CD4-positive, alpha-beta T cell treated with Interleukin-4 for 4 hours (primary cell): ENCODE results near the gene CHRNE.

ENCODE experiments used
- DNase-seq: peaks from one replicate; pipeline ENCODE4 v3.0.0-alpha.2; 2020

The CHRNE gene

DNA sequence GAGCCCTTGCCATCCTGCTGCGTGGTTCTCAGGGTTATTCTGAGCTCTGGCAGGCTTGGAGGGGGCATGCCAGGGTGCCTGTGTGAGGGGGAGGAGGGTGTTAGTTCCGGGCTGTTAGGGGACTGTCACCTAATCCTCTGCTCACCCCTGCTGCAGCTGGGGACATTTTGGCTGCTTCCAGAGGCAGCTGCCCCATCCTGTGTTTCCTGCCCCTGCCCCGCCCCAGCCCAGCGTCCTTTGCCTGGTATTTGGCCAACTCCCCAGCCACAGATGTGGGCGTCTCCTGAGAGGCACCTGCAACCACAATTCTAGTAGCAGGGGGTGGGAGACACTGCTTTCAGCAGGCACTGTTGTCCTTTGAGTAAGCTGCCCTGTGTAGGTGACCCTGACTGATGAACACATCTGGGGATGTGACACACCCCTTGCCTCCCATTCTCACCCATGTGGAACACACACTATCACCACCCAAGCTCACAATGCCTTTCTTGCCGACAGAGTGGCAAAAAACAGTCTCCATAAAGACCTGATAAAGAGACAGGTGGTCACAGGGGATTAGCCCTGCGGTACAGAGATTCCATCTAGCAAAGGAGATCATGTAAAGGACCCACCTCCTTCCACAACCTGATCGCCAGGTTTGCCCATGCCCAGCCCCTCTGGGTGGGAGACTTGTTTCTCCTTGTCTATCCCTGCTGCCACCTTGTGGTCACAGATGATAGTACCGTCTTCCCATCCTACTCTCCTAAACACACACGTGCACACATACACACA is at the start of gene CHRNE:
TSS of gene CHRNE (minus strand) at position 48 of the 768 bp plus-strand sequence. CDS start at position 13, 35 bp downstream.
- peak; percentile 75 for DNase-seq

DNA sequence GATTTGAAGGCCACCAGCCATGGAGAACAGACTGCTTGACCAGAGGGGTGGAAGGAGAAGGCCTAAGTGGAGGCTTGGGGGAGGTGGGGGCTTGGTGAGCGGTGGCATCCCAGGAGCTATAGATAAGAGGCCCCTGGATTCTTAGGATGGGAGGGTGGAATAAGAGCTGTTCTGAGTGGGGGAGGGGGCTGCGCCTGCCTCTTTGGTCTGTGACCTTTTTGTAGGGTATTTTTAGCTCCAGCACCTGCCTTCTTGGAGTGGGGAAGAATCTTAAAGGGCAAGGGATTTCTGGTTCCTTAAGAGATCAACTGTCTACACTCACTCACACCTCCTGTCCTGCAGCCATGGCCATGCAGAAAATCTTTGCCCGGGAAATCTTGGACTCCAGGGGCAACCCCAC is 48.6 kb upstream of the CHRNE start:
- no peak for DNase-seq

DNA sequence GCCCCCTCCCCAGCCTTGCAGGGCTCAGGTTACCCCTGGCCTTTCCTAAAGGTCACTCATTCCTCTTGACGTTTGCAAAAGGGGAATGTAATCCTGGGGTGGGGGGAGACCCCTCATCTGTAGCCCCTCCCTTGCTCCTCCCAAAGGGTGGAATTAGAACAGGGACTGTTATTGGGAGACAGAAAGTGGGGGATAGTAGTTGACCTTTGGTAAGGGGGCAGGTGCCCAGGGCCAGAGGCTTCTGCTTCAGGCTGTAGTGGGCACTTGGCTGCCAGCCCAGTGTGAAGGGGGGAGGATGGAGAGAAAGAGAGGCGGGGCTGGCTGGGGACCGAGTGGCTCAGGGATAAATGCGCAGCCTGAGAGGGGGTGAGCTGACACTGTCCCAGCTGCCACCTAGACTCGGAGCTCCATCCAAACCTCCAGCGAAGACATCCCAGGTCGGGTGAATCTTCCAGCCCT is 47.9 kb upstream of the CHRNE start, which contains the start of gene ENO3:
TSS of gene ENO3 (plus strand) at position 374 of the 459 bp plus-strand sequence. CDS start 711 bp downstream, outside the sequence.
- no peak for DNase-seq

DNA sequence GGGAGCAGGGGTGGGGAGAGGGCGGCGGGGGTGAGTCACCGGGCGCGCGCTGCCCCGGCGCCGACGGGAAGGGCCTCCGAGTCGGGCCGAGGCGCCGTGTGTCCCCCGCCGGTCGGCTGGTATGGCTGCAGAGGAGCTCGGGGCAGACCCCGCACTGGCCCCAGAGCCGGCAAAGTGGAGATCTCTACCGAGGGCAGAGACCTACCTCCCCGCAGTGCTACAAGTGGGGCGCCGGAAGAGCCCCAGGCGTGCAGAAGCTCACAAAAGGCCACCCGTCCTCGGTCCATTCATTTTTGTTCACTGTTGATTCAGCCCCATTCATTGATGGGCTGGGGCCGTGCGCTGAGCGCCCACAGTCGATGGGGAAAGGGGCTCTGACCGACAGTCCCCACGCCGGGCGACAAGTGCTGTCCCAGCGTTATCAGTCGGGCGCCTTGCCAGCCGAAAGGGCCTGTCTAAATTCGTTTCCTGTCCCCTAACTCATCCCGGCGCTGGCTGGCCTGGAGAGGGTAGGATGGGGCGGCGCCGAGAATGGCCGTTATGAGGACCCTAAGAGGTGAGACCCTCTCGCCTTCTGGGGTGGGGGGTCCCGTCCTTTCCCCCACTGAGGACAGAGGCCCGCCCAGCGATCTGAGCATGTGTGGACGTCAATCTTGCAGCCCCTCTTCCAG is 47.3 kb upstream of the CHRNE start:
- DNase-seq: no peak

DNA sequence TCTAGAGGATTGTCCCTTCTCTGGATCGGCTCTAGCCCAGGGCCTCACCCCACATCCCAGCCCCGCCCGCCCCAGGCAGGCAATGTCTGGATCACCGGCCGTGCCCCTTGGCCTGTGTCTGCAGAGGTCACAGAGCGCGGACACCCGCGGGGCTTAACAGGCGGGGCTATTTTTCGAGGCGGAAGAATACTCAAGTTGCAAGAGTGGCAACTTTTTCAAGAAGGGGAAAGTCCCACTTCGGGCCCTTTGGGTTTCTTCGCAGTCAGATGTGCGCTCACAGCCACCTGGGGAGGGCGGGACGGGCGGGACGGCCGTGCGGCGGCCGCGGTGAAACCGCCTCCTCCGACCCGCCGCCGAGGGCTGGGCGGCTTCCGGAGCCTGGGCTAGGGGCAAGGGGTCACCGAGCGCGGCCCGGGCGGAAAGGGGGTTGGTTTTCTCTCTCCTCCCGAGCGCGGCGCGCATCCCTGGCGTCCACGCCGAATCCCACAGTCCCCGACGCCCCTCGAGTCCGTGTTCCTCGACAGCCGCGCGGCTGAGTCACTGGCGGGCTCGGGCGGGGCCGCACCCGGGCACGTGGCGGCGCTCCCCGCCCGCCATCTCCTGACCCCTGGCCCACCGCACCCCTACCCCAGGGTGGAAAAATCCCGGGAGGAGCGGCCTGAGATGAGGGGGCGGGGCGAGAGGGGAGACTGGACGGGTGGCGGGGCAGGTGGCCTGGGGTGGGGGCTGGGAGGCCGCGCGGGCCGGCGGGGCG is 46.6 kb upstream of the CHRNE start:
- DNase-seq: peak; percentile 91

DNA sequence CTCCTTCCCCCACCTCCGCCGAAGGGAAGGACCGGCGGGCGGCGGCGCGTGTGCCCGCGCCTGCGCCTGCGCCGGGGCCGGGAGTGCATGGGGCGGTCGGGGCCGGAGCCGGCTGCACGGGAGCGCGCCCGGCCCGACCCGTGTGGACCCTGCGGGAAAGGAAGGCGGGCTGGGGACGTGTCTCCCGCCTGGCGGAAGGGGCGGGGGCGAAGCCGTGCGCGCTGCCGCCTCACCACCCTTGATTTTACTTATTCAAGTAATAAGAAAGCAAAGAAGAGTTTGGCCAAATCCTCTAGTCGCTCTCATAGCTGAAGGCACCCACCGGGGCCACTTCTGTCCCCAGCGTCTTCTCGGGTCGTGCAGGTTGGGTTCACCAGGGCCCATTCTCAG is 46.0 kb upstream of the CHRNE start:
- DNase-seq: peak; percentile 80

DNA sequence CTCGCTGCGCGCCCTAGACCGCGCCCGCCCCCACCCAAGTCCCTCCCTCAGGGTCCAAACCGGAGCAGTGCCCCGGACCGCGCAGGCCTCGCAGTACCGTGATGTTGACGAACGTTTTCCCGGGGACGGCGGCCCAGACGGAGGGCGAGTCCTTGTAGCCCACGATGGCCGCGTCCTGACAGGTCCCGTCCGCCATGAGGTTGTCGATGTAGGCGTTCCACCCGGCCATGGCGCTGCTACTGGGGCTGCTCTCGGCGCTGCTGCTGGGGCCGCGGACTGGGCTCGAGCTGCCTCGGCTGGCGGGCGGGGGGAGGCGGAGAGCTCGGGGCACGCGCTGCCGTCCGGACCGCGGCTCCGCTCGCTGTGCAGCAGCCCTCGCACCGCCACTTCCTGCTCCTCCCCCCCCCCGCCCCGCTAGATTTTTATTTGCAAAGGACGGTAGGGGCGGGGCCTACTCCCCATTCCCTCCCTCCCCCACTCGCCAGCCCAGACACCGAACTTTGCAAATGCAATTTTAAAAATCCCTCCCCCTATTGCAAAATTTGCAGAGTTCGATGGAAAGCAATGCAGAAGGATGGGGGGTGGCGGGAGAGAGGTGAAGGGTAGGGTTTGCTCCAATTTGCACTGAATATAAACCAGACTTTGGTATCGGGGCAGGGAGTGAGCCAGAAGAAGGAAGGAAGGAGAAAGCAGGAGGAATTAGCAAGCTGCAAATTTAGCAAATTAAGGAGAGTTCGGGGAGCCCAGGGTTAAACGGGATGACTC is 45.5 kb upstream of the CHRNE start, which contains the start of gene PFN1:
TSS of gene PFN1 (minus strand) at position 365 of the 765 bp plus-strand sequence. CDS start at position 229, 136 bp downstream.
- DNase-seq: peak; percentile 96

DNA sequence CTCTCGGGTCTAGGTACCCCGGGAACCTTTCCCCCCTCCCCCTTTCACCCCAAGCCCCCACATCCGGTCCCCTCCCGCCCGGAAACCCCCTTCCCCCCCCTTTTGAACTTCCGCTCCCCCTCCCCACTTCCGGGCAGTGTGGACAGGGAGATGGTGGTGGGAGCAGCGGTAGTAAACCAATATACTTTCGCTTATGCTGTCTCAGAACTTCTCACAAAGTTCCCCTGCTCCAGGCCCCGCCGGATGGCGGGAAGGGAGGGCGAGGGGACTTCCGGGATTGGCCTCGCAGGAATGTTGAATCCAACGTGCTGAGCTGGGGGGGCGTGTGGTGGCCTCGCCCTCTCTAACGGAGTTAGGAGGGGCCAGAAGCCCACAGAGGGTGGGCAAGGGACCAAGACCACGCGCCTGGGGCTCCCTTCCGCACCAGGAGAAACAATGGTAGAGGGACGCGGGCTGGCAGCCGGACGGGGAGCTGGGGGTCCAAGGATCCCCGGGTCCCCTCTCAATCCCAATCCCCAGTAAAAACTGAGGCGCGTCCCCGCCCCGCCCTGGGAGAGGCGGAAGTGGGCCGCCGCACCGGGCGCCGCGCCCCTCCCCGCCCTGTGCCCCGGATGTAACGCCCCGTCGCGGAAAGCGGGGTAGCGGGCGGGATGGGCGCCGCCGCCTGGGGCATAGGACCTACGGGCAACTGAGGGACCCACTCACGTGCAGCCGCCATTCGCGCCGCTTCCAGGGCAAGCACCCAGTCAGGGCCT is 44.7 kb upstream of the CHRNE start:
- DNase-seq: peak; percentile 55

DNA sequence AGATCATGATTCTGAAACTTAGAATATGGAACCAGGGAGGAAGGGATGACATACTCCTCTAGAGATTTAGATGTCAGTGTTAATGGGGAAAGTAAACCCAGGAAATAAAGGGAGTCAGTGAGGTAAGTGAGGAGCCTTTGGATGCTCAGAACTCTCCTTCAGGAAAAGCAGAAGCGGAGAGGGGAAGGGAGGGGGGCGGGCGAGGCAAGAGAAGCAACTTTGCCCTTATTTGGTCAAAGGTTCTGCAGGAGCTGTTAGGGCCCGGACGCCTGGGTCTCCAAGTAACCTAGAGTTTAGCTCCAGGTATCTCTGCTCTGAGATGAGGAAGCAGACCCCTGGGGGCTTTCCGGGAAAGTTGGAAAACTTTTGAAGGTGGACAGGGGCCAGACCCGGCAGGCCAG is 44.1 kb upstream of the CHRNE start:
- no peak for DNase-seq

DNA sequence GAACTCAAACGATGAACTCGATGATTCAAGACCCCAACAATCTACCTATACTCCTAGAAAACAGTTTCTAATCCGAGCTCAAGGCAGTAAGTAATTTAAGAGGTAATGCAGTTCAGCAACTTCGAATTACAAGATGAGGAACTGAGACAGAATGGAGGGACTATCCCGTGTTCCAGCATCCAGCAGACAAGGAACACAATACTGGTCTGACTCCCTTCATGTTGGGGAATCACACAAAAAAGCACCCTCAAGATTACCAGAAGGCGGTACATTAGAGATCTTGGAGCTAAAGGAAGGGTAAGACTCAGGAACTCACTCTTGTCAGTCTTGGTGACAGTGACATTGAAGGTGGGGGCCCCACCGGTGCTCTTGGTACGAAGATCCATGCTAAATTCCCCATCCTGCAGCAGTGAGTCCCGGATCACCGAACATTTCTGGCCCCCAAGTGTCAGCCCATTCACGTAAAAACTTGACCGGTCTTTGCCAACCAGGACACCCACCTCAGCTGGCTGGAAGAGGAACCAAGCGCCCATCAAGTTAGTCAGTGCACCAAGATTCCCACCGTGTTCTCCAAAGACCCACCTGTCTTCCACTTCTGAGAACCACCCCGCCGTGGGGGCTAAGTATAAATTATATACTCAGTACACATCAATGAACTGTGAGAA is 43.5 kb upstream of the CHRNE start:
- no peak for DNase-seq

DNA sequence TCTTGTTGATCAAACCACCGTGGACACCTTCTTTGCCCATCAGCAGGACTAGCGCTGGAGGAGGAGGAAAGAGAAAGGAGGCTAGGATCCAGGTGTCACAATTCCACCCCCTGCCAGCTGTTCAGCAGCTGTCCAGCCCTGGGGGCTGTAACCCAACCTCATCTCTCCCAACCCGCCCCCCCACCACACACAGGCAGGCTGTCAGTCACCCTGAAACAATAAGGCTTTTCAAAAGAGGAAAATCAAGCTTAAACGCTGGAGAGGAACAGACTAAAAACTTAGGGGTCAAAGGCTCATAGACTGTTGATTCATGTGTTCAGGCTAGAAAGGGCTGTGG is 43.0 kb upstream of the CHRNE start:
- no peak for DNase-seq

DNA sequence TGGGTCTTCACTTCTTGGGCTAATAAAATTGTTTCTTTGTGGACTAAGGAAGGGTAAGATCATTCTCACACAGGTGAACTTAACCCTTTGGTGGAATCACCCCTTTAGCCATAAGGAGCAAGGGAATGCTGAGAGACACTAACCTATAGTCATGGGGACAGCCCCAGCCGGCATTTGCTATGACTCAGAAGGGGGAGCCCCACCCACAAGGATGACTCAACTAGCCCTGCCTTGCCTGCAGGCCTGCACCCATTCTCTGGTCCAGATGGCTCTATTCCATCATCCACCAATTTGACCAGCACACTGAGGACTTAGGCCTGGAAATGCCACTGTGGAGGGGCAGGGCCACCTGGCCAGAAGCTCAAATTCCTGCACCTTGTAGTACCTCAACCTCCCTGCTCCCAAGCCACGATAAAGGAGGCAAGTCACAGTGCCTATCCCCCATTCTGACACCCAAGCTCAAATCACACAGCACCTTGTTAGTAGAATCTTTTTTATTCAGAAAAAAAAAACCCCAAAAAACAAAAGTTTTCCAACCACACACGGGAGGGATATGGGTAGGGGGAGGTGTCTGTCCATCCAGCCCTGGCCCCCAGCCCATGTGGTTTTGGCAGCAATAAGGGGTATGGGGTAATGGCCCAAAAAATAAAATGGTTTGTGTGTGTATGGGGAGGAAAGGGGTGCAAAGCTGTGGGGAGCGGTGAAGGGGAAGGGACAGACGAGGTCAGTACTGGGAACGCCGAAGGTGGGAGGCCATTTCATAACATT is 42.5 kb upstream of the CHRNE start:
- DNase-seq: peak; percentile 88

DNA sequence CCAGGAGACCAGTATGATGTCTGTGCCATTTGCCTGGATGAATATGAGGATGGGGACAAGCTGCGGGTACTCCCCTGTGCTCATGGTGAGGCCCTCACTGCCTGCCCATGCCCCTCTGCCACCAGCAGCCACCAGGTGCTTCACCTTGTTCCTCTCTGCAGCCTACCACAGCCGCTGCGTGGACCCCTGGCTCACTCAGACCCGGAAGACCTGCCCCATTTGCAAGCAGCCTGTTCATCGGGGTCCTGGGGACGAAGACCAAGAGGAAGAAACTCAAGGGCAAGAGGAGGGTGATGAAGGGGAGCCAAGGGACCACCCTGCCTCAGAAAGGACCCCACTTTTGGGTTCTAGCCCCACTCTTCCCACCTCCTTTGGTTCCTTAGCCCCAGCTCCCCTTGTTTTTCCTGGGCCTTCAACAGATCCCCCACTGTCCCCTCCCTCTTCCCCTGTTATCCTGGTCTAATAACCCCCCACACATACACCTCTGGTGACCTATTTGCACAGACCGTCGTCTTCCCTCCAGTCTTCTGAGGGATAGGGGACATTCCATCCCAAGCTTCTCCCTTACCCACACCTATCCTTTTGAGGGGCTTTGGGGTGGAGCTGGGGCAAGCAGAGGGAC is 41.8 kb upstream of the CHRNE start:
- no peak for DNase-seq

DNA sequence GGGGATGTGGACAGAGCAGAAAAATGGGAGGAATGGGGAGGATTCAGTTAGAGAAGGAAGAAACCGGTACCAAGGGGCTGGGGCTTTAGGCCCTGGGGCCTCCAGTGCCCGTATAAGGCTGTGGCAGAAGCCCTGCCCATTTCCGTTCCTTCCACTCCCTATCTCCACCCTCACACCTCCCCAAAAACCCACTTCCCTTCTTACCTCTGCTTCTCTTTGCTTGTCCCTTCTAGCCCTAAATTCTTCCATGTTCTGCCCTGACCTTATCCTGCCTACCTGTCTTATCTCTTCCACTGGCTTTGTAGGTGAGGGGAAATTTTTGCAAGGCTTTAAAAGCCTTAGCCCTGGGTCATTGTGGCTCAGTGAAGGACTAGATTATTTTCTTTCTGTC is 41.3 kb upstream of the CHRNE start:
- DNase-seq: peak; percentile 64

DNA sequence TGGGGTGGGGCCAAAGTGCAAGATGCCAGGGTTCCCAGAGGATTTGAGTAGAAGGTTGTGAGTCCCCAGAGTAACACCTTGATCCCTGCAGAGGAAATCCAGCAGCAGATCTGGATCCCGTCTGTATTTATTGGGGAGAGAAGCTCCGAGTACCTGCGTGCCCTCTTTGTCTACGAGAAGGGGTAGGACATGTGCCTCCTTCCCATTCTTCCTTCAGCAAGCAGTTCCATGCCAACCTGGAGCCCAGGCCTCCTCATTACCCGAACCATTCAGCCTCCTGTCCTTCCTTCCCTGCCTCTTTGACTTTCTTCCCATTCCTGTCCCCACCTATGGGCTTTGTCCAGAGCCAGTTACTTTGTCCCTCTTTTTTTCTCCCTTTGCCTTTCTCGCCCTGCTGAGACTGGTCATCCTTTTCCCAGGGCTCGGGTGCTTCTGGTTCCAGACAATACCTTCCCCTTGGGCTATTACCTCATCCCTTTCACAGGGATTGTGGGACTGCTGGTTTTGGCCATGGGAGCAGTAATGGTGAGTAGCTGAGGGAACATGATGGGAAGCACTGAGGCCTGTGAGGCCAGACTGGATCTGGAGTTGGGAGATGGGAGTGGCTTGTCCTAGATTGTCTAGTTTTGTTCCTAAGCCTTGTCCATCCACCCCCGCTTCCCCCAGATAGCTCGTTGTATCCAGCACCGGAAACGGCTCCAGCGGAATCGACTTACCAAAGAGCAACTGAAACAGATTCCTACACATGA is 40.0 kb upstream of the CHRNE start:
- no peak for DNase-seq

DNA sequence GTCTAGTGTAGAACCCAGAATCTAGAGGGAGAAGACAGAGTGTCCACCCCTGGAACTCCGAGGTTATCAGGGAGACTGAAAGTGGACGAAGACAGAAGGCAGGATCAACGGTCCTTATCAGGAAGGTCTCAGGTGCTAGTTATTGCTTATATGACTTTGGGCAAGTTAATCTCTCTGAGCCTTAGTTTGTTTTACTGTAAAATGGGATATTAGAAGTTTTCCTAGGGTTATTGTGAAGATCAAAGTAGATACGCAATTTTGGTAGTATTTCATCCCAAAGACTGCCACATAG is 38.4 kb upstream of the CHRNE start:
- no peak for DNase-seq

DNA sequence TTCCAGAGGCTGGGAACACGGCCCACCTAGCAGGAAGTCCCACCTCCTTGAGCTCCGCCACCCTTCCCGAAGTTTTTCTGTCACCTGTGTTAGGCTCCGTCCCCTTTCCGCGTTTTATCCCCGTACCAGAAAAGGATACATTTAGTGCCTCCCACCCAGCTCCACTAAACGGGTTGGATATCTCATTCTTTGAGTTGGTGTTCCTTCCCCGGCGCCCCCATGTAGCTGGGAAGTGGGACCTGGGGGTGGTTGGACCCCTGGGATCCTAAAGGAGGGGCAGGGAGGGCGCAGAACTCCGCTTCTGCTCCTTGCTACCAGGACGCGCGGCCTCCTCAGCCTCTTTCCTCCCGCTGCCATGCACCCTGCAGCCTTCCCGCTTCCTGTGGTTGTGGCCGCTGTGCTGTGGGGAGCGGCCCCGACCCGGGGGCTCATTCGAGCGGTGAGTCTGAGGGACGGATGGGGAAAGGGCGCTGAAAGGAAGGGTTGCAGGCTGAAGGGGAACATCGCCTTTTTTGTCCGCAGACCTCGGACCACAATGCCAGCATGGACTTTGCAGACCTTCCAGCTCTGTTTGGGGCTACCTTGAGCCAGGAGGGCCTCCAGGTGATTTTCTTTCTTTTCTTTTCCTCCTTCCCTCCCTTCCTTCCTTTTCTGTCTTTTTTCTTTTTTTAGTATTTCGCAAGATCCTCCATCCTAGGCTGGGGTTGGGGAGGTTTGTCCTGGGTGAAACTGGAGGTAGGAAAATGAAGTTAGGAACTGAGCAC is 37.8 kb upstream of the CHRNE start:
- peak; percentile 29 for DNase-seq

DNA sequence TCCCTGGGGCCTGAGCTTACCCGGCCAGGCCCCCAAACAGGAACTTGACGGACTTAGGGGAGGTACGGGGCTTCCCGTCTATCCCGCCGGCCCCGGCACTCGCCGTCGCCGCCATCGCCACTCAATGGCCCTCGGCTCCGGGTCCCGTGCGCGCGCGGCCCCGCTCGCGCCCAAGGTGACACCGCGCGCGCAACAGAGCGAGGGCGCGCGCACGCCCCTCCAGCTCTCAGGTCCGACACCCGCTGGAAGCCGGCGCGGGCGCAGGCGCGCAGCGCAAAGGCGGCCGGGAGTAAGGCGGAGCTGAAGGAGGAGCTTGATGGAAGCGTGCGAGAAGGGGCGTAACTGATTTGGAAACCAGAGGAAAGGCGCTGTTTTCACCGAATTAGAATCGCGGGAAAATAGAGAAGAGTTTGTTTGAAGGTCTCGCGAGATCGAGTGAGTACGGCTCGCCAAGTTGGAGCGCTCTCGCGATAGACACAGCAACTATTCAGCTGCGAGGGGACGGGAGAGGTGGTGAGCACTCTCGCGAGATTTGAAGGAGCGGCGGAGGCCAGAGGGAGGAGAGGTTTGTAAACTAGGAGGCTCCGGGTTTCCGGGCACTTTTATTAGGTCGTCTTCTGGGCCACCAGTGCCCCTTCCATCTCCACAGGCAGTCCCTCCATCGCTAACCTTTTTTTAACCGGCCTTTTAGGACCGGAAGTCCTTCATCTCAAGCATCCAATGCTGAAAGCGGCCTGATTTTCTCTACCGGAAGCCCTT is 37.1 kb upstream of the CHRNE start, which contains the start of the genes RNF167 and SLC25A11:
TSS of gene RNF167 (plus strand) at position 473 of the 759 bp plus-strand sequence. CDS start 642 bp downstream, outside the sequence.
TSS of gene SLC25A11 (minus strand) at position 251 of the 759 bp plus-strand sequence. CDS start at position 115, 136 bp downstream.
- peak; percentile 100 for DNase-seq
